Endodermal cell (in vitro differentiated cells): ENCODE measurements around the gene ABCA2. TPM values are rescaled to one million over a fixed set of nuclear protein-coding genes. Genes with fewer than 3 reads are reported as not detected.

Experiments
- DNase-seq: peaks from one replicate; pipeline ENCODE4 v3.0.0-alpha.2; 2017
- H3K27ac ChIP-seq: 2 replicates; pipeline ENCODE4 v1.5.1; 2013; ENCODE audit warnings: mild to moderate bottlenecking, low read depth, low read length, moderate library complexity
- H3K27me3 ChIP-seq: 2 replicates; pipeline ENCODE4 v1.6.1; 2013; ENCODE audit warnings: mild to moderate bottlenecking, low read length, moderate library complexity; ENCODE audit not compliant: insufficient read depth, control insufficient read depth, poor library complexity, severe bottlenecking
- H3K36me3 ChIP-seq: 2 replicates; pipeline ENCODE4 v1.7.0; 2013; ENCODE audit warnings: mild to moderate bottlenecking, low read length, moderate library complexity; ENCODE audit not compliant: control insufficient read depth, insufficient read depth
- H3K4me1 ChIP-seq: one replicate; pipeline ENCODE4 v1.7.0; 2013; ENCODE audit warnings: low read length; ENCODE audit not compliant: control insufficient read depth, insufficient read depth
- H3K4me3 ChIP-seq: 2 replicates; pipeline ENCODE4 v1.5.1; 2013; ENCODE audit warnings: mild to moderate bottlenecking, low read length, moderate library complexity
- H3K9ac ChIP-seq: 2 replicates; pipeline ENCODE4 v1.6.1; 2013; ENCODE audit warnings: mild to moderate bottlenecking, low read length, moderate library complexity; ENCODE audit not compliant: poor library complexity, severe bottlenecking; ENCODE audit errors: extremely low read depth
- H3K9me3 ChIP-seq: 2 replicates; pipeline ENCODE4 v1.6.1; 2013; ENCODE audit warnings: mild to moderate bottlenecking, low read length, moderate library complexity; ENCODE audit not compliant: control insufficient read depth
- H3K27ac Mint-ChIP-seq: 2 replicates; pipeline ENCODE4 v1.8.0; 2020; ENCODE audit warnings: mixed read lengths
- H3K27me3 Mint-ChIP-seq: 2 replicates; pipeline ENCODE4 v1.8.0; 2021; ENCODE audit warnings: mild to moderate bottlenecking, mixed read lengths; ENCODE audit not compliant: insufficient read depth
- H3K36me3 Mint-ChIP-seq: 2 replicates; pipeline ENCODE4 v1.8.0; 2020; ENCODE audit warnings: low read depth, mixed read lengths
- H3K4me1 Mint-ChIP-seq: 2 replicates; pipeline ENCODE4 v1.8.0; 2020; ENCODE audit warnings: mixed read lengths
- H3K4me3 Mint-ChIP-seq: 2 replicates; pipeline ENCODE4 v1.8.0; 2020; ENCODE audit warnings: mild to moderate bottlenecking, moderate library complexity, mixed read lengths
- H3K9me3 Mint-ChIP-seq: 2 replicates; pipeline ENCODE4 v1.8.0; 2020; ENCODE audit warnings: mild to moderate bottlenecking, mixed read lengths
- CTCF ChIP-seq: fragments of 200-600 bp; sonication (generic); conservative IDR thresholded peaks from 2 replicates; pipeline ENCODE4 v1.5.0; 2021; ENCODE audit warnings: antibody characterized with exemption, mild to moderate bottlenecking
- WGBS, 2 experiments: methylation state at CpG; one replicate each; pipeline versions ENCODE4 v1.1.5 to v1.1.7; 2013; ENCODE audit warnings: missing lambda C conversion rate in 2 of 2, mixed read lengths in 1 of 2; ENCODE audit not compliant: insufficient coverage in 1 of 2, insufficient read length in 1 of 2; 5-methylcytosine and 5-hydroxymethylcytosine counted together
- total RNA-seq, 2 donors: library from RNA; stranded (reverse); fragmentation: NEBNext Ultra II Directional in 1 of 2; extraction: Animal tissue kit (Norgen Biotek cat#: 25700) in 1 of 2; gene quantifications; 2 replicates in 1 of 2; 3 replicates in 1 of 2; pipeline ENCODE4 v1.2.1, GENCODE V29; 2021

ABCA2 gene
- total RNA-seq, 2 donors from 2014 or later, result 21.5 to 30.0 TPM

- no peak overlapping the region for H3K4me3 Mint-ChIP-seq
- no peaks in the 10 kb centered on the region for H3K36me3 Mint-ChIP-seq
- H3K27ac Mint-ChIP-seq, result no peak overlapping the region
- Histone ChIP-seq H3K27ac (no peak overlapping the region), H3K27me3 (no peaks in the 10 kb centered on the region), H3K36me3 (no peaks in the 10 kb centered on the region), H3K4me1 (no peaks in the 10 kb centered on the region), H3K4me3 (no peak overlapping the region), H3K9me3 (no peaks in the 10 kb centered on the region), H3K9ac (no peak overlapping the region)
- H3K4me1 Mint-ChIP-seq, result no peaks in the 10 kb centered on the region
- DNase-seq, result no peak
- WGBS, 2 experiments, result 83 to 92% methylated on average over 8 to 13 of the region's 13 CpGs
- peaks cover 19% of the 10 kb centered on the region for H3K9me3 Mint-ChIP-seq
- peaks cover 3% of the 10 kb centered on the region for H3K27me3 Mint-ChIP-seq
- TF ChIP-seq CTCF, result no peak
Observed at GRCh38 chr9:137007816-137008270, 20.2 kb downstream of the ABCA2 start.

GRCh38 chr9:137007108-137007815 is 20.8 kb downstream of the ABCA2 start:
- Histone ChIP-seq H3K27ac (no peak overlapping the region), H3K4me3 (no peak overlapping the region), H3K9me3 (no peaks in the 10 kb centered on the region), H3K9ac (no peak overlapping the region), H3K27me3 (no peaks in the 10 kb centered on the region), H3K36me3 (no peaks in the 10 kb centered on the region), H3K4me1 (no peaks in the 10 kb centered on the region)
- WGBS, 2 experiments, result 84 to 89% methylated on average over 12 to 30 of the region's 30 CpGs
- Mint-ChIP-seq H3K27ac (no peak overlapping the region), H3K27me3 (peaks cover 3% of the 10 kb centered on the region), H3K4me1 (no peaks in the 10 kb centered on the region), H3K4me3 (no peak overlapping the region), H3K36me3 (no peaks in the 10 kb centered on the region), H3K9me3 (peaks cover 19% of the 10 kb centered on the region)
- DNase-seq, result no peak
- no peak for TF ChIP-seq CTCF

- H3K4me3 Mint-ChIP-seq, result no peak overlapping the region
- H3K4me1 ChIP-seq, result no peaks in the 10 kb centered on the region
- DNase-seq, result no peak
Observed at GRCh38 chr9:137006116-137007003, 21.7 kb downstream of the ABCA2 start.

More at GRCh38 chr9:137006116-137007003, 21.7 kb downstream of the ABCA2 start:
- H3K27ac Mint-ChIP-seq, result no peak overlapping the region
- Histone ChIP-seq H3K4me3 (no peak overlapping the region), H3K9ac (no peak overlapping the region), H3K27me3 (no peaks in the 10 kb centered on the region), H3K27ac (no peak overlapping the region), H3K9me3 (no peaks in the 10 kb centered on the region), H3K36me3 (no peaks in the 10 kb centered on the region)
- H3K9me3 Mint-ChIP-seq, result peaks cover 19% of the 10 kb centered on the region
- H3K4me1 Mint-ChIP-seq, result no peaks in the 10 kb centered on the region
- no peaks in the 10 kb centered on the region for H3K36me3 Mint-ChIP-seq
- TF ChIP-seq CTCF, result no peak
- 93 to 94% methylated on average over 8 to 24 of the region's 24 CpGs for WGBS, 2 experiments
- H3K27me3 Mint-ChIP-seq, result peaks cover 3% of the 10 kb centered on the region
